ENCODE results near the gene EIF4G3. TPM values are rescaled to one million over a fixed set of nuclear protein-coding genes. Genes with fewer than 3 reads are reported as not detected.

EIF4G3 gene
- total and polyA plus RNA-seq, 7 donors: 11.3 to 58.1 (median 39.5) TPM

DNA sequence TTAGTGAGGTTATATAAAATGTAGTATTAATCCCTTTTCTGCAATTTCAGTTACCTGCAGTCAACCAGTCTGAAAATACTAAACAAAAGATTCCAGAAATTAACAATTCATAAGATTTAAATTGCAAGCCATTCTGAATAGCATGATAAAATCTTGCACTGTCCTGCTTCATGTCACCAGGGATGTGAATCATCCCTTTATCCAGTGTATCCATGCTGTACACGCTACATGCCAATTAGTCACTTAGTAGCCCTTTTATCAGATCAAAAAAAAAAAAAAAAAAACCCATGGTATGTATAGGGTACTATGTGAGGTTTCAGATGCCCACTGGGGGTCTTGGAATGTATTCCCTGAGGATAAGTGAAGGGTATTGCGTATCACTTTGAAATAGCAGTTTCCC lies 198.3 kb downstream of the EIF4G3 start:
- intact Hi-C loops (cut with DNase I): no loop called here
- ATAC-seq (peak in 1 of 4 donors; percentile 54), DNase-seq (no peak)
- H3K27me3 ChIP-seq (ENCODE audit: insufficient read depth in 3 of 3, low read length in 2 of 3): no peaks in the 10 kb centered on the region
- TF ChIP-seq, protein P1, sequence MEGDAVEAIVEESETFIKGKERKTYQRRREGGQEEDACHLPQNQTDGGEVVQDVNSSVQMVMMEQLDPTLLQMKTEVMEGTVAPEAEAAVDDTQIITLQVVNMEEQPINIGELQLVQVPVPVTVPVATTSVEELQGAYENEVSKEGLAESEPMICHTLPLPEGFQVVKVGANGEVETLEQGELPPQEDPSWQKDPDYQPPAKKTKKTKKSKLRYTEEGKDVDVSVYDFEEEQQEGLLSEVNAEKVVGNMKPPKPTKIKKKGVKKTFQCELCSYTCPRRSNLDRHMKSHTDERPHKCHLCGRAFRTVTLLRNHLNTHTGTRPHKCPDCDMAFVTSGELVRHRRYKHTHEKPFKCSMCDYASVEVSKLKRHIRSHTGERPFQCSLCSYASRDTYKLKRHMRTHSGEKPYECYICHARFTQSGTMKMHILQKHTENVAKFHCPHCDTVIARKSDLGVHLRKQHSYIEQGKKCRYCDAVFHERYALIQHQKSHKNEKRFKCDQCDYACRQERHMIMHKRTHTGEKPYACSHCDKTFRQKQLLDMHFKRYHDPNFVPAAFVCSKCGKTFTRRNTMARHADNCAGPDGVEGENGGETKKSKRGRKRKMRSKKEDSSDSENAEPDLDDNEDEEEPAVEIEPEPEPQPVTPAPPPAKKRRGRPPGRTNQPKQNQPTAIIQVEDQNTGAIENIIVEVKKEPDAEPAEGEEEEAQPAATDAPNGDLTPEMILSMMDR (IDR thresholded peaks at IDR 0.05): no peak
- 95 to 99% (median 98%) methylated on average over 2 of the region's 2 CpGs for WGBS, 3 donors
- H3K27ac ChIP-seq: no peak overlapping the region
- peaks cover 18% of the 10 kb centered on the region for H3K4me1 ChIP-seq
- no peaks in the 10 kb centered on the region for H3K9me3 ChIP-seq
- no peak overlapping the region for H3K4me3 ChIP-seq
- H3K36me3 ChIP-seq (ENCODE audit: insufficient read depth in 1 of 2, low read depth in 1 of 2): peaks cover 0 to 8% of the 10 kb centered on the region in 2 donors

- H3K9me3 ChIP-seq: no peaks in the 10 kb centered on the region
- peaks cover 0 to 34% of the 10 kb centered on the region in 2 donors for H3K36me3 ChIP-seq (ENCODE audit: insufficient read depth in 1 of 2, low read depth in 1 of 2)
- TF ChIP-seq, protein P1 (IDR thresholded peaks at IDR 0.05): no peak
- no peak for DNase-seq
- no peak for ATAC-seq
- H3K4me1 ChIP-seq: peaks cover 6% of the 10 kb centered on the region
- H3K27ac ChIP-seq: no peak overlapping the region
- intact Hi-C loops (cut with DNase I): no loop called here
- H3K27me3 ChIP-seq (ENCODE audit: insufficient read depth in 3 of 3, low read length in 2 of 3): no peaks in the 10 kb centered on the region
- no peak overlapping the region for H3K4me3 ChIP-seq
- 80 to 95% (median 91%) methylated on average over 1 of the region's 1 CpG for WGBS, 3 donors
These were observed 201.0 kb downstream of the EIF4G3 start for GRCh38 chr1:20975668-20976067.

DNA sequence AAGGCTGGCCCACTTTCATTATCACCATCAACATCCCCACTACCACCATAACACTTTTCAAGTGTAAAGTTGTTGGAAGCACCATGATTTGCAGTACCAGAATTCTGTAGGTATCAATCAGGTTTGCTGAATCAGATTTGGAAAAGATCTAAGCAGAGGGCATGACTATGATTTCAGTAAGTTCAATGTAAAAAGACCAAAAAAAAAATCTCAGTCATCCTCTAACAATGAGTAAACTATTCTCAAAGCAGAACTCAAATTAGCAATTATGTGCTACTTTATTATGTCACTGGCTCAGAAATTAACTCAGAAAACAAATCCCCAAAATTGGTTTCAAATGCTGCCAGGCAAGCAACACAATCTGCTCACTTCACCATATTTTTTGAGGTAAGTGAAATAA lies 201.7 kb downstream of the EIF4G3 start:
- H3K4me1 ChIP-seq: peaks cover 6% of the 10 kb centered on the region
- TF ChIP-seq, protein P1 (IDR thresholded peaks at IDR 0.05): no peak
- intact Hi-C loops (cut with DNase I): no loop called here
- H3K36me3 ChIP-seq (ENCODE audit: insufficient read depth in 1 of 2, low read depth in 1 of 2): peaks cover 0 to 35% of the 10 kb centered on the region in 2 donors
- no peak for ATAC-seq
- no peaks in the 10 kb centered on the region for H3K27me3 ChIP-seq (ENCODE audit: insufficient read depth in 3 of 3, low read length in 2 of 3)
- H3K27ac ChIP-seq: no peak overlapping the region
- no peak for DNase-seq
- H3K4me3 ChIP-seq: no peak overlapping the region
- no peaks in the 10 kb centered on the region for H3K9me3 ChIP-seq

DNA sequence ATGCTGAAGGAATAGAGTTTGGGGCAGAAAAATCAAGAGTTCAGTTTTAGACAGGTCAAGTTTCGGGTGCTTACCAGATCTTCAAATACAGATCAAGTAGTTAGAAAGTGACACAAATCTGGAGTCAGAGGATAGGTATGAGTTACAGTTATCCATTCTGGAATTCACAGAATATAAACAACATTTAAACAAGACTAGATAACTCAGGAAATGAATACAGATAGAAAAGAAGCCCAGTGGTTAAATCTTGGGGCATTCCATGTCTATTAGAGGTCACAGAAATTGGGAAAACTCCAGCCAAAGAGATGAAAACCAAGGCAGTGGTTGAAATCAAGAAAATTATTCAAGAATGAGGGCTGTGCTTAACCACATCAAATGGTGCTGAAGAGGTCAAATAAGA lies 202.6 kb downstream of the EIF4G3 start:
- DNase-seq: no peak
- Histone ChIP-seq H3K9me3 (no peaks in the 10 kb centered on the region), H3K27ac (no peak overlapping the region), H3K36me3 (ENCODE audit: insufficient read depth in 1 of 2, low read depth in 1 of 2) (peaks cover 0 to 40% of the 10 kb centered on the region in 2 donors), H3K27me3 (ENCODE audit: insufficient read depth in 3 of 3, low read length in 2 of 3) (no peaks in the 10 kb centered on the region), H3K4me3 (no peak overlapping the region), H3K4me1 (peaks cover under 1% of the 10 kb centered on the region)
- 92 to 98% (median 97%) methylated on average over 1 of the region's 1 CpG for WGBS, 3 donors
- intact Hi-C loops (cut with DNase I): no loop called here
- no peak for ATAC-seq
- TF ChIP-seq, protein P1 (IDR thresholded peaks at IDR 0.05): no peak

DNA sequence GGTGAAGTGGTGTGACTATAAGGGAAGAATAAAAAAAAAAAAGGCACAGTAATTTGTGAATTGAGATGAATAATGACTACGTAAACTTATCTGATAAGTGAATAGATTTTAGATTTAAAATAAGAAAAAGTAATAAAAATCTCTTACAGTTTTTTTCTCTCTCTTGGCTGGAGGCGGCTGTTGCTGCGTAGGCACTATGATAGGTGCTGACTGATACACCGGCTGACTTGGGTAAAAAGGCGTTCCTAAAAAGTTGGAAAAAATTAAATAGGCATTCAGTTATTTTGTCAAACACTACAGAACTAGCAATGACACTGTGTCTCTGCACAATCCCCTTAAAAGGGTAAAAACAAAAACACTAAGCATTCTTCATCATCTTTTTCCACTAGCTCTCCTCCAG lies 203.8 kb downstream of the EIF4G3 start:
- Histone ChIP-seq H3K4me3 (no peak overlapping the region), H3K36me3 (ENCODE audit: insufficient read depth in 1 of 2, low read depth in 1 of 2) (peaks cover 0 to 47% of the 10 kb centered on the region in 2 donors), H3K27me3 (ENCODE audit: insufficient read depth in 3 of 3, low read length in 2 of 3) (no peaks in the 10 kb centered on the region), H3K9me3 (no peaks in the 10 kb centered on the region), H3K4me1 (no peaks in the 10 kb centered on the region), H3K27ac (no peak overlapping the region)
- TF ChIP-seq, protein P1 (IDR thresholded peaks at IDR 0.05): no peak
- 97 to 99% (median 99%) methylated on average over 5 of the region's 5 CpGs for WGBS, 3 donors
- no peak for ATAC-seq
- intact Hi-C loops (cut with DNase I): no loop called here
- DNase-seq: no peak
